IPS-15b (cell line): Measurements from ENCODE around the gene CD52.

Experiments used
- H3K27me3 ChIP-seq: one replicate; pipeline ENCODE4 v1.6.1; 2013; ENCODE audit warnings: low read length; ENCODE audit not compliant: control insufficient read depth, insufficient read depth
- H3K36me3 ChIP-seq: one replicate; pipeline ENCODE4 v1.6.1; 2013; ENCODE audit warnings: low read length; ENCODE audit not compliant: control insufficient read depth, insufficient read depth
- H3K4me1 ChIP-seq: one replicate; pipeline ENCODE4 v1.6.1; 2013; ENCODE audit warnings: mild to moderate bottlenecking, low read length; ENCODE audit not compliant: control insufficient read depth, insufficient read depth
- H3K4me3 ChIP-seq: one replicate; pipeline ENCODE4 v1.5.1; 2013; ENCODE audit warnings: low read depth, low read length
- H3K9ac ChIP-seq: one replicate; pipeline ENCODE4 v1.6.1; 2013; ENCODE audit warnings: low read depth, mild to moderate bottlenecking, low read length
- H3K9me3 ChIP-seq: one replicate; pipeline ENCODE4 v1.6.1; 2013; ENCODE audit warnings: mild to moderate bottlenecking, low read length; ENCODE audit not compliant: control insufficient read depth, insufficient read depth

CD52 gene

GRCh38 chr1:26295194-26296138 lies 22.3 kb upstream of the CD52 start:
- Histone ChIP-seq H3K36me3 (peaks cover 10% of the 10 kb centered on the region), H3K27me3 (no peaks in the 10 kb centered on the region), H3K4me3 (no peak overlapping the region), H3K9me3 (no peaks in the 10 kb centered on the region), H3K9ac (no peak overlapping the region), H3K4me1 (peaks cover under 1% of the 10 kb centered on the region)

- no peaks in the 10 kb centered on the region for H3K4me1 ChIP-seq
- no peak overlapping the region for H3K9ac ChIP-seq
- H3K36me3 ChIP-seq: peaks cover 10% of the 10 kb centered on the region
- H3K9me3 ChIP-seq: no peaks in the 10 kb centered on the region
- H3K4me3 ChIP-seq: no peak overlapping the region
- H3K27me3 ChIP-seq: no peaks in the 10 kb centered on the region
Observed at GRCh38 chr1:26296340-26297056, 21.3 kb upstream of the CD52 start.

GRCh38 chr1:26297057-26297790 lies 20.5 kb upstream of the CD52 start:
- no peaks in the 10 kb centered on the region for H3K27me3 ChIP-seq
- no peaks in the 10 kb centered on the region for H3K9me3 ChIP-seq
- H3K36me3 ChIP-seq: peaks cover 10% of the 10 kb centered on the region
- no peak overlapping the region for H3K9ac ChIP-seq
- no peaks in the 10 kb centered on the region for H3K4me1 ChIP-seq
- H3K4me3 ChIP-seq: no peak overlapping the region

- H3K4me1 ChIP-seq: no peaks in the 10 kb centered on the region
- H3K9me3 ChIP-seq: no peaks in the 10 kb centered on the region
- peaks cover 10% of the 10 kb centered on the region for H3K36me3 ChIP-seq
- H3K4me3 ChIP-seq: no peak overlapping the region
- no peak overlapping the region for H3K9ac ChIP-seq
- no peaks in the 10 kb centered on the region for H3K27me3 ChIP-seq
Observed at GRCh38 chr1:26297791-26298124, 20.0 kb upstream of the CD52 start.

GRCh38 chr1:26300578-26301275 lies 17.0 kb upstream of the CD52 start:
- Histone ChIP-seq H3K36me3 (peaks cover 7% of the 10 kb centered on the region), H3K4me3 (no peak overlapping the region), H3K9ac (no peak overlapping the region), H3K27me3 (no peaks in the 10 kb centered on the region), H3K4me1 (no peaks in the 10 kb centered on the region), H3K9me3 (no peaks in the 10 kb centered on the region)

- Histone ChIP-seq H3K9me3 (no peaks in the 10 kb centered on the region), H3K27me3 (no peaks in the 10 kb centered on the region), H3K36me3 (peaks cover 4% of the 10 kb centered on the region), H3K4me1 (peaks cover 6% of the 10 kb centered on the region), H3K9ac (no peak overlapping the region), H3K4me3 (no peak overlapping the region)
Observed at GRCh38 chr1:26302733-26303405, 14.9 kb upstream of the CD52 start.

- Histone ChIP-seq H3K4me1 (peaks cover 6% of the 10 kb centered on the region), H3K9ac (peak overlapping the region; percentile 41), H3K4me3 (peak overlapping the region; percentile 96), H3K9me3 (no peaks in the 10 kb centered on the region), H3K27me3 (no peaks in the 10 kb centered on the region), H3K36me3 (no peaks in the 10 kb centered on the region)
Observed at GRCh38 chr1:26305667-26306289, 12.0 kb upstream of the CD52 start.

- Histone ChIP-seq H3K4me3 (peak within 1 kb of the TSS; percentile 96), H3K36me3 (no peaks in the 10 kb centered on the region), H3K9me3 (no peaks in the 10 kb centered on the region), H3K27me3 (no peaks in the 10 kb centered on the region), H3K9ac (peak within 1 kb of the TSS; percentile 66), H3K4me1 (peaks cover 6% of the 10 kb centered on the region)
Observed at GRCh38 chr1:26306290-26307229, 11.2 kb upstream of the CD52 start, which contains the start of gene UBXN11. UBXN11 (minus strand) TSS chr1:26306636; CDS start chr1:26302883, 3,753 bp downstream.

GRCh38 chr1:26307363-26307781 lies 10.4 kb upstream of the CD52 start:
- Histone ChIP-seq H3K27me3 (no peaks in the 10 kb centered on the region), H3K4me1 (peaks cover 6% of the 10 kb centered on the region), H3K9me3 (no peaks in the 10 kb centered on the region), H3K4me3 (peak overlapping the region; percentile 65), H3K9ac (no peak overlapping the region), H3K36me3 (no peaks in the 10 kb centered on the region)
